H1 (cell line): ENCODE measurements around the gene FHIT. TPM values are rescaled to one million over a fixed set of nuclear protein-coding genes. Genes with fewer than 3 reads are reported as not detected.

Experiments used
- CTCF ChIA-PET: fragments of 300-600 bp; sonication (Branson Sonifier 250); formaldehyde crosslinking; loops from one replicate; lab custom pipeline; 2021; ENCODE audit not compliant: partially characterized antibody; lab: Charles Lee
- POLR2A ChIA-PET: fragments of 300-600 bp; sonication (Branson Sonifier 250); formaldehyde crosslinking; loops from one replicate; lab custom pipeline; 2021; ENCODE audit warnings: inconsistent platforms; ENCODE audit not compliant: partially characterized antibody; lab: Charles Lee
- DNase-seq, 2 experiments: peaks; one replicate each; pipeline versions ENCODE4 v3.0.0 to v3.0.0-alpha.2; 2010 to 2022; ENCODE audit warnings: low spot score in 2 of 2, low read depth in 1 of 2, mixed read lengths in 1 of 2
- FAIRE-seq: peaks from 2 replicates; lab custom pipeline; 2011; peaks lifted over from hg19 to GRCh38; lab: Jason Lieb, UNC
- H2AFZ ChIP-seq: 2 replicates; pipeline ENCODE4 v1.8.1; 2012; ENCODE audit warnings: low read length, inconsistent platforms
- H2AK5ac ChIP-seq: 2 replicates; pipeline ENCODE4 v1.6.1; 2013; ENCODE audit warnings: low read depth, low read length
- H2BK120ac ChIP-seq: replicated peaks from 2 replicates; pipeline ENCODE3; 2013; ENCODE audit warnings: low read depth, low read length, inconsistent platforms
- H2BK12ac ChIP-seq: 2 replicates; pipeline ENCODE4 v1.6.1; 2013; ENCODE audit warnings: low read depth, low read length
- H2BK15ac ChIP-seq: 2 replicates; pipeline ENCODE4 v1.6.1; 2013; ENCODE audit warnings: low read length
- H2BK20ac ChIP-seq: 2 replicates; pipeline ENCODE4 v1.6.1; 2013; ENCODE audit warnings: low read length
- H2BK5ac ChIP-seq: 2 replicates; pipeline ENCODE4 v1.6.1; 2013; ENCODE audit warnings: low read depth, low read length
- H3K14ac ChIP-seq: 2 replicates; pipeline ENCODE4 v1.6.1; 2013; ENCODE audit warnings: inconsistent platforms; ENCODE audit not compliant: insufficient read length
- H3K18ac ChIP-seq: 2 replicates; pipeline ENCODE4 v1.6.1; 2013; ENCODE audit warnings: low read length; ENCODE audit errors: extremely low read depth
- H3K23ac ChIP-seq: 2 replicates; pipeline ENCODE4 v1.6.1; 2013; ENCODE audit warnings: inconsistent platforms; ENCODE audit not compliant: insufficient read length
- H3K23me2 ChIP-seq: 2 replicates; pipeline ENCODE4 v1.6.1; 2013; ENCODE audit warnings: low read depth, low read length
- H3K27ac ChIP-seq: 2 replicates; pipeline ENCODE4 v1.6.1; 2011; ENCODE audit warnings: low read depth, low read length, inconsistent platforms
- H3K27me3 ChIP-seq, 4 experiments: replicated peaks in 1 of 4; 1 replicate in 1 of 4; 2 replicates in 3 of 4; pipeline versions ENCODE4 v1.6.1 to v1.8.1; 2011 to 2013; ENCODE audit warnings: low read length in 3 of 4, mild to moderate bottlenecking in 3 of 4, inconsistent platforms in 2 of 4, mixed read lengths in 2 of 4, moderate library complexity in 1 of 4; ENCODE audit not compliant: control insufficient read depth in 3 of 4, insufficient read depth in 3 of 4; ENCODE audit errors: extremely low read depth in 1 of 4
- H3K36me3 ChIP-seq, 4 experiments: 2 replicates each; pipeline versions ENCODE4 v1.6.1 to v1.8.1; 2011 to 2013; ENCODE audit warnings: mild to moderate bottlenecking in 4 of 4, low read length in 3 of 4, moderate library complexity in 2 of 4, control low read depth in 1 of 4, inconsistent platforms in 1 of 4; ENCODE audit not compliant: insufficient read depth in 4 of 4, control insufficient read depth in 2 of 4
- H3K4ac ChIP-seq: replicated peaks from 2 replicates; pipeline ENCODE3; 2013; ENCODE audit warnings: low read length, low read depth, mixed read lengths, inconsistent platforms; ENCODE audit not compliant: insufficient read length
- H3K4me1 ChIP-seq, 4 experiments: replicated peaks in 1 of 4; 1 replicate in 1 of 4; 2 replicates in 3 of 4; pipeline versions ENCODE4 v1.6.1 to v1.8.1; 2011 to 2013; ENCODE audit warnings: low read length in 3 of 4, inconsistent platforms in 2 of 4, mixed read lengths in 1 of 4; ENCODE audit not compliant: insufficient read depth in 4 of 4, control insufficient read depth in 3 of 4
- H3K4me2 ChIP-seq, 2 experiments: 2 replicates each; pipeline versions ENCODE4 v1.6.1 to v1.8.1; 2011 to 2013; ENCODE audit warnings: low read depth in 2 of 2, low read length in 2 of 2, control low read depth in 1 of 2, inconsistent platforms in 1 of 2, mild to moderate bottlenecking in 1 of 2; ENCODE audit not compliant: insufficient read depth in 1 of 2
- H3K4me3 ChIP-seq, 4 experiments: fragments of 200-600, 300-600 bp in 1 of 4; sonication (generic), shearing (Covaris generic), sonication (Bioruptor Twin) in 1 of 4; 2 replicates each; pipeline versions ENCODE4 v1.5.1 to v1.8.1; 2011 to 2016; ENCODE audit warnings: low read length in 4 of 4, low read depth in 3 of 4, control low read depth in 2 of 4, inconsistent platforms in 2 of 4, mild to moderate bottlenecking in 2 of 4, mixed read lengths in 1 of 4, moderate library complexity in 1 of 4; ENCODE audit not compliant: insufficient read depth in 2 of 4; ENCODE audit errors: extremely low read depth in 1 of 4
- H3K56ac ChIP-seq: replicated peaks from 2 replicates; pipeline ENCODE3; 2013; ENCODE audit warnings: low read depth, mild to moderate bottlenecking, mixed read lengths, low read length, inconsistent platforms; ENCODE audit not compliant: insufficient read length
- H3K79me1 ChIP-seq: 2 replicates; pipeline ENCODE4 v1.6.1; 2013; ENCODE audit warnings: low read depth, low read length, control low read depth
- H3K79me2 ChIP-seq, 2 experiments: 2 replicates each; pipeline versions ENCODE4 v1.6.1 to v1.8.1; 2012 to 2013; ENCODE audit warnings: low read length in 2 of 2, mild to moderate bottlenecking in 2 of 2, inconsistent platforms in 1 of 2; ENCODE audit not compliant: insufficient read depth in 2 of 2, control insufficient read depth in 1 of 2
- H3K9ac ChIP-seq, 4 experiments: replicated peaks in 1 of 4; 1 replicate in 1 of 4; 2 replicates in 3 of 4; pipeline versions ENCODE4 v1.6.1 to v1.8.1; 2011 to 2013; ENCODE audit warnings: low read depth in 3 of 4, low read length in 3 of 4, control low read depth in 2 of 4, mild to moderate bottlenecking in 2 of 4, moderate library complexity in 2 of 4, inconsistent platforms in 1 of 4; ENCODE audit errors: extremely low read depth in 1 of 4
- H3K9me3 ChIP-seq, 2 experiments: 2 replicates each; pipeline versions ENCODE4 v1.6.1 to v1.8.1; 2012 to 2013; ENCODE audit warnings: mild to moderate bottlenecking in 2 of 2, moderate library complexity in 2 of 2, control low read depth in 1 of 2, inconsistent platforms in 1 of 2, low read depth in 1 of 2, low read length in 1 of 2, mixed read lengths in 1 of 2; ENCODE audit not compliant: insufficient read depth in 2 of 2
- H4K20me1 ChIP-seq, 2 experiments: replicated peaks in 1 of 2; 2 replicates each; pipeline versions ENCODE3 to v1.8.1; 2011 to 2013; ENCODE audit warnings: inconsistent platforms in 2 of 2, low read length in 2 of 2, mild to moderate bottlenecking in 1 of 2; ENCODE audit not compliant: insufficient read depth in 2 of 2, control insufficient read depth in 1 of 2
- H4K5ac ChIP-seq: 2 replicates; pipeline ENCODE4 v1.6.1; 2013; ENCODE audit warnings: low read length, low read depth, mixed read lengths, inconsistent platforms; ENCODE audit not compliant: insufficient read length
- H4K8ac ChIP-seq: 2 replicates; pipeline ENCODE4 v1.8.0; 2013; ENCODE audit warnings: mild to moderate bottlenecking, moderate library complexity, low read length, inconsistent platforms; ENCODE audit not compliant: insufficient read depth; ENCODE audit errors: extremely low read depth
- H4K91ac ChIP-seq: replicated peaks from 2 replicates; pipeline ENCODE3; 2013; ENCODE audit warnings: low read length, mixed read lengths, inconsistent platforms; ENCODE audit not compliant: insufficient read length
- KDM4A ChIP-seq: IDR thresholded peaks from one replicate; pipeline ENCODE4 v1.7.1; 2012; ENCODE audit warnings: low read depth, mild to moderate bottlenecking, moderate library complexity, low read length, inconsistent platforms; ENCODE audit not compliant: severe bottlenecking
- WGBS, 2 experiments: shearing (Covaris generic) in 1 of 2; methylation state at CpG; one replicate each; pipeline versions ENCODE4 v1.1.6 to v1.1.7; 2013 to 2015; ENCODE audit warnings: low lambda C conversion rate in 2 of 2, mixed read lengths in 2 of 2, inconsistent platforms in 1 of 2, low coverage in 1 of 2, missing lambda C conversion rate in 1 of 2; ENCODE audit not compliant: insufficient replicate concordance in 2 of 2, insufficient coverage in 1 of 2, insufficient read length in 1 of 2; ENCODE audit errors: extremely low coverage in 1 of 2, missing lambda C conversion rate in 1 of 2; 5-methylcytosine and 5-hydroxymethylcytosine counted together
- polyA plus RNA-seq, 7 experiments: library from polyadenylated mRNA; depleted of rRNA in 3 of 7; stranded (reverse) in 5 of 7; unstranded in 2 of 7; fragments of >200 nt in 5 of 7; fragments of 200-250 nt in 2 of 7; gene quantifications; 1 replicate in 5 of 7; 2 replicates in 1 of 7; 4 replicates in 1 of 7; pipeline versions ENCODE4 v1.2.1 to v1.2.3, GENCODE V29; 2011 to 2013; ENCODE audit warnings: missing spikeins in 2 of 7, mixed read lengths in 2 of 7
- total RNA-seq: library from RNA; stranded (reverse); fragmentation: NEBNext Ultra II Directional; extraction: Animal tissue kit (Norgen Biotek cat#: 25700); gene quantifications from 2 replicates; pipeline ENCODE4 v1.2.1, GENCODE V29; 2021

Gene FHIT
- total and polyA plus RNA-seq, 2 of the 8 experiments (the other 6 are each of a cell fraction or from before 2014, with no cell fraction given) = 1.2 to 3.2 TPM

DNA sequence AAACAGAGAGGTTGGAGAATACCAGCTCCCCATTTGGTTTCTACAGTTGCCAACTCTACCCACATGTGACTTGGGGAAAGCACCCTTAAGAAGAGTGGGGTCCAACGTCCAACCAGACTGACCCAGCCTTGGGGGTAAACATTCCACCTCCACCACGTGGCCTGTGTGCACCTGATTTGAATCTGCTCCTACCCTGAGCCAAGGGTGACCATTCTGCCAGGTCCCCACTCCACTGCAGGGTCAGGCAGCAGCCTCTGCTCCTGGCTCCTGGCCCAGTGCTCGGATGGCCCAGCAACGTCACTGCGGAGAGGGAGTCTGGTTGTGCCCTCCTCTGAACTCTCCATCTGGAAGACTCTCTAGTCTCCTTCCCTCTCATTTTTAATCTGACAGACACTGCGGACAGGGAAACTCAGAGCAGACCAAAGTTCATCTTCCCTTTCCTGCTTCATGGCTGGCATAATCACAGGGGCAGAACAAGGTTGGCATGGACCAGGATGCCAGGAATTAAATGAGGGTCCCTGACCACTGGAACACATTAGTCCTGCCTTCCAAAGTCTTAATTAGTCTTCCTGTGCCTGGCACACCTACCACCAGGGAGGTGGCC is 29.4 kb downstream of the FHIT start:
- Histone ChIP-seq H4K8ac (no peak overlapping the region), H3K23me2 (no peaks in the 10 kb centered on the region), H3K4me2 (no peak overlapping the region), H3K4ac (no peak overlapping the region), H3K14ac (no peak overlapping the region), H3K23ac (no peak overlapping the region), H3K79me2 (no peaks in the 10 kb centered on the region), H2AFZ (no peak overlapping the region), H3K27ac (no peak overlapping the region), H4K5ac (no peak overlapping the region), H2BK20ac (no peak overlapping the region), H4K20me1 (no peaks in the 10 kb centered on the region), H3K27me3 (no peaks in the 10 kb centered on the region), H2BK15ac (no peak overlapping the region), H3K4me3 (no peak overlapping the region), H4K91ac (no peak overlapping the region), H2AK5ac (no peak overlapping the region), H2BK12ac (no peak overlapping the region), H3K4me1 (peaks cover 0 to 3% (median 0%) of the 10 kb centered on the region in 4 experiments; a peak in 2 of 7 replicates), H3K9me3 (peaks cover 3% of the 10 kb centered on the region in 2 experiments; a peak in 2 of 4 replicates), H3K56ac (no peak overlapping the region), H3K9ac (no peak overlapping the region), H2BK5ac (no peak overlapping the region), H2BK120ac (no peak overlapping the region), H3K36me3 (no peaks in the 10 kb centered on the region), H3K79me1 (no peaks in the 10 kb centered on the region), H3K18ac (no peak overlapping the region)
- ChIA-PET CTCF (interaction anchor here (1.0 kb wide), 1 partner anchor 18 kb away, joined by 3 read pairs; no protein-coding TSS in a partner anchor), POLR2A (no interaction called here)
- FAIRE-seq (no peak), DNase-seq (no peak)
- TF ChIP-seq KDM4A = no peak
- 78% methylated on average over 6 of the region's 6 CpGs; no CpG with 5 or more reads in 1 of the 2 experiments for WGBS, 2 experiments
